Vagina (tissue), 2 donors: ENCODE data around the gene MBLAC2.

Source experiments
- POLR2A ChIP-seq, 2 donors: fragments of 450-650 bp; IDR thresholded peaks; one replicate each; pipeline ENCODE4 v1.6.1; 2017; ENCODE audit warnings: antibody characterized with exemption in 2 of 2, mild to moderate bottlenecking in 2 of 2, moderate library complexity in 2 of 2
- POLR2AphosphoS5 ChIP-seq, 2 donors: sonication (generic); formaldehyde crosslinking; IDR thresholded peaks; one replicate each; pipeline ENCODE4 v1.9.0; 2017; ENCODE audit warnings: antibody characterized with exemption in 2 of 2, mild to moderate bottlenecking in 2 of 2, low read depth in 1 of 2; ENCODE audit not compliant: insufficient read depth in 1 of 2
- TF ChIP-seq, protein P1 (sequence below), 3 experiments: fragments of 450-650 bp in 2 of 3; fragments of 200-600 bp in 1 of 3; sonication (generic) in 1 of 3; IDR thresholded peaks; one replicate each; pipeline ENCODE4 v1.5.1; 2017 to 2019; ENCODE audit warnings: antibody characterized with exemption in 3 of 3, mild to moderate bottlenecking in 2 of 3, moderate library complexity in 2 of 3

DNA sequence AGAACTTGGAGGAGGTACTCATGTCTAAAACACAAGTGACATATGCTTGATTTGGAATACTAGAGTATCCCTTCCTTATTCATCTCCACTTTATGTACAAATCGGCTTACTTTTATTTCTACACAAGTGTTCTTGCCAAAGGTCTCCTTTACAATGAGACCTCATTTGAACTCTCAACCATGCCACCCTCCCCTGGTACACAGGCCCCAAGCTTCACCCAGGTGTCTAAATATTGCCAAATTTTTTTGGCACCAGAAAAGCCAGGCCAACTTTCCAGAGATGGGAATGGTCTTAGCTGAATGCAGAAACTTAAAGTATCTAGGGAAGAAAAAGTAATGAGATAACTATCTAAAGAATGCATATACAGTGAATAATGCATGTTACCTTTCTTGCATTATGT, 35.9 kb upstream of the MBLAC2 start:
- TF ChIP-seq POLR2AphosphoS5 (IDR thresholded peaks at IDR 0.05; ENCODE audit: insufficient read depth in 1 of 2, low read depth in 1 of 2) (no peak), POLR2A (IDR thresholded peaks at IDR 0.05) (no peak)
- TF ChIP-seq, protein P1, sequence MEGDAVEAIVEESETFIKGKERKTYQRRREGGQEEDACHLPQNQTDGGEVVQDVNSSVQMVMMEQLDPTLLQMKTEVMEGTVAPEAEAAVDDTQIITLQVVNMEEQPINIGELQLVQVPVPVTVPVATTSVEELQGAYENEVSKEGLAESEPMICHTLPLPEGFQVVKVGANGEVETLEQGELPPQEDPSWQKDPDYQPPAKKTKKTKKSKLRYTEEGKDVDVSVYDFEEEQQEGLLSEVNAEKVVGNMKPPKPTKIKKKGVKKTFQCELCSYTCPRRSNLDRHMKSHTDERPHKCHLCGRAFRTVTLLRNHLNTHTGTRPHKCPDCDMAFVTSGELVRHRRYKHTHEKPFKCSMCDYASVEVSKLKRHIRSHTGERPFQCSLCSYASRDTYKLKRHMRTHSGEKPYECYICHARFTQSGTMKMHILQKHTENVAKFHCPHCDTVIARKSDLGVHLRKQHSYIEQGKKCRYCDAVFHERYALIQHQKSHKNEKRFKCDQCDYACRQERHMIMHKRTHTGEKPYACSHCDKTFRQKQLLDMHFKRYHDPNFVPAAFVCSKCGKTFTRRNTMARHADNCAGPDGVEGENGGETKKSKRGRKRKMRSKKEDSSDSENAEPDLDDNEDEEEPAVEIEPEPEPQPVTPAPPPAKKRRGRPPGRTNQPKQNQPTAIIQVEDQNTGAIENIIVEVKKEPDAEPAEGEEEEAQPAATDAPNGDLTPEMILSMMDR (IDR thresholded peaks at IDR 0.05) = no peak
